ENCODE data around the gene MIER2.

The MIER2 gene

GRCh38 chr19:322616-323015, 22.0 kb downstream of the MIER2 start:
- H3K4me3 ChIP-seq (ENCODE audit: low read length), result no peak overlapping the region
- TF ChIP-seq CTCF (IDR thresholded peaks at IDR 0.05; ENCODE audit: insufficient read depth, low read depth, low read length, missing control alignments), result no peak

GRCh38 chr19:318509-318774, 26.2 kb downstream of the MIER2 start:
- no peak for TF ChIP-seq CTCF (IDR thresholded peaks at IDR 0.05; ENCODE audit: insufficient read depth, low read depth, low read length, missing control alignments)
- no peak overlapping the region for H3K4me3 ChIP-seq (ENCODE audit: low read length)
- DNase-seq (ENCODE audit: low read depth), result no peak

More at GRCh38 chr19:322616-323015, 22.0 kb downstream of the MIER2 start:
- no peak for DNase-seq (ENCODE audit: low read depth)

DNA sequence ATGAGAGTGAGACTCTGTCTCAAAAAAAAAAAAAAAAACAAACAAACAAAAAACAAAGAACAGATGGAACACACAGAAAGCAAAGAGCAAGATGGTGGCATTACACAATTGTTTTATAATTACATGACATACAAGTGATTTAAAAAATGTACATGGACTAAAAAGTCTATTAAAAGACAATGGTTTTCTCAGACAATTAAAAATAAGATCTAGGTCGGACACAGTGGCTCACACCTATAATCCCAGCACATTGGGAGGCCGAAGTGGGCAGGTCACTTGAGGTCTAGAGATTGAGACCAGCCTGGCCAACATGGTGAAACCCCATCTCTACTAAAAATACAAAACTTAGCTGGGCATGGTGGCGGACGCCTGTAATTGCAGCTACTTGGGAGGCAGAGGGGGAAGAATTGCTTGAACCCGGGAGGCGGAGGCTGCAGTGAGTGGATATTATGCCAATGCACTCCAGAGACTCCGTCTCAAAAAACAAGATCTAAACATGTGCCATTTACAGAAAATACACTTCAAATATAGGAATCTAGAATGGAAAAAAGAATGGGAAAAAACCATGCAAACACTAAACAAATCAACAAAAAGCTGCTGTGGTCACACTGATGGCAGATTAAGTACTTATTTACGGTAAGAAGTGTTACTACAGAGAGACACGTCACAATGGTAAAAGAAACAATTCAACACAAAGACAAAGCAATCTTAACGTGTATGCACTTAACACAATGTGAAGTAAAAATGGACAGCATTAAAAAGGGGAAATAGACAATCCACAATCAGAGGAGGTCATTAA, 26.7 kb downstream of the MIER2 start:
- no peak for TF ChIP-seq CTCF (IDR thresholded peaks at IDR 0.05; ENCODE audit: insufficient read depth, low read depth, low read length, missing control alignments)
- DNase-seq (ENCODE audit: low read depth), result no peak
- H3K4me3 ChIP-seq (ENCODE audit: low read length), result no peak overlapping the region

DNA sequence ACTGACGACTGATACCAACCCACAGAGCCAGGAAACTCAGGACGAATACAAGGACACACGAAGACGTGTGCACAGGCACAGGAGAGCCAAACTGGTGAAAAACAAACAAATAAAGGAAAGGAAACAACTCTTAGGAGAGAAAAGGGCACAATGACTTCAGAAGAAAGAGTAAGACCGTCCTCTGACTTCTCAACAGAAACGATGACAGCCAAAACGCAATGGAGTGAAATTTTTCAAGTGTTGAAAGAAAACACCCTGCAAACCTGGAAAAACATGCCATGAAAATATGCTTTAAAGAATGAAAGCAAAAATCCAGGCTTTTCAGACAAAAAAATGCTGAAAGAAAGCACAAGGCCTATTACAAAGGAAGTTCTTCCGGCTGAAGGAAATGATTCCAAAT, 28.8 kb downstream of the MIER2 start:
- no peak overlapping the region for H3K4me3 ChIP-seq (ENCODE audit: low read length)
- no peak for DNase-seq (ENCODE audit: low read depth)
- no peak for TF ChIP-seq CTCF (IDR thresholded peaks at IDR 0.05; ENCODE audit: insufficient read depth, low read depth, low read length, missing control alignments)

- no peak overlapping the region for H3K4me3 ChIP-seq (ENCODE audit: low read length)
- no peak for DNase-seq (ENCODE audit: low read depth)
- TF ChIP-seq CTCF (IDR thresholded peaks at IDR 0.05; ENCODE audit: insufficient read depth, low read depth, low read length, missing control alignments), result no peak
Observed at GRCh38 chr19:313988-314815, 30.4 kb downstream of the MIER2 start.

DNA sequence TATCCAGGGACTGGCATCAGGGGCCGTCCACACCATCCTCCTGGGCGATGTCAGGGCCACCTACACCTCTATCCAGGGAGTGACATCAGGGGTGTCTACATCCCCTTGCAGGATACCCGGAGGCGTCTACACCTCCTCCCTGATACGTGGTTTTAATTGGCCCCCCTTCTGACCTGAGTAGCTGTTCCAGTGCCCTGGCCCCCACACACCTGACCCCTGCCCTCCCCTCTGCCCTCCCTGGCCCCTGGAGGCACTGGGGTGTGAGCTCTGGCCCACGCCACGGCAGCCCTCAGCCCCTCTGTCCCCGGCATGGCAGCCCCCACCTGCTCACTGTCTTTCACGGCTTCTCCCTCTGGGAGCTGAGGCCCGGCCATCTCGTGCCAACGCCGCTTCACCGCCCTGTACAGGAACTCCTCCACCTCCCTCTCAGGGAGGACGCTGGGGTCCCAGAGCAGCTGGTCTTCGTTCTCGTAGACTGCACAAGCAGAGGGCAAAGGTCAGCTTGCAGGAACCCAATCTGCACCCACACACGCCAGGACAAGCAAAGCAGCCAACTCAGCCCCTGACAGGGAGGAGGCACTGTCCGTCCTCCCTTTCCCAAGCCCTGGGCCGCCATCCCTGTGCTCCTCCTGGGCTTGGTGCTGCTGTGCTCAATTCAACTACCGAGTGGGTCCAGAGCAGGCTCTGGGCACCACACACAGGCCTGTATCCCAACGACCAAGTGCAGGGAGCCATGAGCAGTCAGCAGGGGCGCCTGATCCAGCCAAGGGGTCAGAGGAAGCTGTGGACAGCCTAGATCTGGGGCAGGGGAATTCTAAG, 31.2 kb downstream of the MIER2 start:
- no peak for TF ChIP-seq CTCF (IDR thresholded peaks at IDR 0.05; ENCODE audit: insufficient read depth, low read depth, low read length, missing control alignments)

More for the DNA sequence above, 31.2 kb downstream of the MIER2 start:
- H3K4me3 ChIP-seq (ENCODE audit: low read length), result no peak overlapping the region
- DNase-seq (ENCODE audit: low read depth), result no peak

Measured in epithelial cell of esophagus (primary cell).